Measurements from ENCODE around the gene P2RY13. TPM values are rescaled to one million over a fixed set of nuclear protein-coding genes. Genes with fewer than 3 reads are reported as not detected.

Gene P2RY13
- total RNA-seq, 2 experiments from 2014 or later: not detected

GRCh38 chr3:151372063-151372820 is 42.9 kb upstream of the P2RY13 start:
- no peaks in the 10 kb centered on the region for H3K4me1 ChIP-seq (ENCODE audit: insufficient read depth, low read length, poor library complexity, severe bottlenecking)
- no peak overlapping the region for H3K27ac ChIP-seq (ENCODE audit: low read depth, low read length, poor library complexity, severe bottlenecking)
- H4K20me1 ChIP-seq (ENCODE audit: insufficient read depth, low read length): no peaks in the 10 kb centered on the region
- H2AFZ ChIP-seq (ENCODE audit: low read length): no peak overlapping the region
- H3K4me2 ChIP-seq (ENCODE audit: low read length): no peak overlapping the region
- DNase-seq (ENCODE audit: low spot score): no peak
- ChIA-PET CTCF (ENCODE audit: unreplicated experiment) (no interaction called here), POLR2A (interaction anchor here (0.7 kb wide), 1 partner anchor 28 kb away, joined by 3 read pairs; no protein-coding TSS in a partner anchor)
- H3K36me3 ChIP-seq (ENCODE audit: insufficient read depth, low read length): peaks cover 9% of the 10 kb centered on the region; the same call in 1 of the 2 replicates
- H3K4me3 ChIP-seq (ENCODE audit: low read depth, low read length, poor library complexity, severe bottlenecking): no peak overlapping the region
- H3K9me2 ChIP-seq (ENCODE audit: insufficient read depth, low read length): no peaks in the 10 kb centered on the region
- intact Hi-C loops (cut with micrococcal nuclease; ENCODE audit: unreplicated experiment): no loop called here
- TF ChIP-seq CTCF (conservative IDR thresholded peaks at IDR 0.05; ENCODE audit: low read length) (no peak), EZH2phosphoT487 (IDR thresholded peaks at IDR 0.05; ENCODE audit: borderline replicate concordance, low read depth, low read length) (no peak)
- H3K9me3 ChIP-seq (ENCODE audit: low read length): no peaks in the 10 kb centered on the region
- BruUV-seq (replicated peaks): no TSS peak
- no peaks in the 10 kb centered on the region for H3K79me2 ChIP-seq (ENCODE audit: insufficient read depth, low read depth, low read length)

DNA sequence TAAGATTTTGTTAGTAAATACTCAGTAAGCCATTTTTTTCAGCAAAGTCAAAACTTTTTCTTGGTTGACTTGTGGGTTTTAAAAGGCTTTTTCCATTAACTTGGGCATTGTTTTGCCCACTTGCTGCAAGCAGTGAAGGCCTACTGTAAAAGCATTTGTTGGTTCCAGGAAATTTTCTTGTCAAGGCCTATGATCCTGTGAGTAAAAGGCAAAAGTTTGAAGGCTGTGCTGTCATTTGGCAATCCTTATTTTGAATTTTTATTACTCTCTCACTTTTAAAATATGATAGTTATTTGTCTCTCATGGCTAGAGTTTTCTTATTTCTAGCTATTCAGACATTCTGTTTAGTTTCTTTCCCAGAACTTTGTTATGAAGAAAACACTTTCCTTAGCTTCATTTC is 42.2 kb upstream of the P2RY13 start:
- H3K9me2 ChIP-seq (ENCODE audit: insufficient read depth, low read length): no peaks in the 10 kb centered on the region
- H3K4me1 ChIP-seq (ENCODE audit: insufficient read depth, low read length, poor library complexity, severe bottlenecking): no peaks in the 10 kb centered on the region
- TF ChIP-seq EZH2phosphoT487 (IDR thresholded peaks at IDR 0.05; ENCODE audit: borderline replicate concordance, low read depth, low read length) (no peak), CTCF (conservative IDR thresholded peaks at IDR 0.05; ENCODE audit: low read length) (no peak)
- no peak overlapping the region for H2AFZ ChIP-seq (ENCODE audit: low read length)
- H4K20me1 ChIP-seq (ENCODE audit: insufficient read depth, low read length): no peaks in the 10 kb centered on the region
- DNase-seq (ENCODE audit: low spot score): no peak
- intact Hi-C loops (cut with micrococcal nuclease; ENCODE audit: unreplicated experiment): no loop called here
- POLR2A ChIA-PET: interaction anchor here (0.6 to 1.4 kb wide), 3 partner anchors 11 to 53 kb away, joined by 3 to 5 read pairs (median 3); no protein-coding TSS in a partner anchor
- H3K79me2 ChIP-seq (ENCODE audit: insufficient read depth, low read depth, low read length): no peaks in the 10 kb centered on the region
- H3K4me2 ChIP-seq (ENCODE audit: low read length): no peak overlapping the region
- no peak overlapping the region for H3K27ac ChIP-seq (ENCODE audit: low read depth, low read length, poor library complexity, severe bottlenecking)
- peaks cover 9% of the 10 kb centered on the region; the same call in 1 of the 2 replicates for H3K36me3 ChIP-seq (ENCODE audit: insufficient read depth, low read length)
- CTCF ChIA-PET (ENCODE audit: unreplicated experiment): no interaction called here
- no TSS peak for BruUV-seq (replicated peaks)
- no peak overlapping the region for H3K4me3 ChIP-seq (ENCODE audit: low read depth, low read length, poor library complexity, severe bottlenecking)
- no peaks in the 10 kb centered on the region for H3K9me3 ChIP-seq (ENCODE audit: low read length)

DNA sequence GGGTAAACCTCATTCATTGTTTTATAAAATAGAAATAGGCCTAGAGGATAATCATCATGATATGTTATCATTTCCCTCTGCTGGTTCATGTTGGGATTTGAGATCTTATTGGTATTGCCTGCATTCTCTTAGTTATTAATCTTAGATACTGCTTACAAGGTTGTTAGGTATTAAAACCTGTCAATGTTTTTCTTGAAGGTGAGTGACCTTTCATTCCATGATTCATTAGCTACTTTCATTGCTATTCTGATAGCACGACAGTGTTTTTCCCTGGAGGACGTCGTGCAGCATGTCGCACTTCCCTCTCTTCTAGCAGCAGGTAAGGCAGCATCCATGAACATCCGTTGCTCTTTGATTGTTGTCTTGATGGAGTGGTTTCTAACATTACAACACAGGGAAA is 38.1 kb upstream of the P2RY13 start:
- Histone ChIP-seq H2AFZ (ENCODE audit: low read length) (no peak overlapping the region), H3K36me3 (ENCODE audit: insufficient read depth, low read length) (peaks cover 9% of the 10 kb centered on the region; the same call in 1 of the 2 replicates), H3K4me3 (ENCODE audit: low read depth, low read length, poor library complexity, severe bottlenecking) (no peak overlapping the region), H3K4me2 (ENCODE audit: low read length) (no peak overlapping the region), H3K9me3 (ENCODE audit: low read length) (no peaks in the 10 kb centered on the region), H3K4me1 (ENCODE audit: insufficient read depth, low read length, poor library complexity, severe bottlenecking) (no peaks in the 10 kb centered on the region), H3K9me2 (ENCODE audit: insufficient read depth, low read length) (no peaks in the 10 kb centered on the region), H3K27ac (ENCODE audit: low read depth, low read length, poor library complexity, severe bottlenecking) (no peak overlapping the region), H4K20me1 (ENCODE audit: insufficient read depth, low read length) (no peaks in the 10 kb centered on the region), H3K79me2 (ENCODE audit: insufficient read depth, low read depth, low read length) (no peaks in the 10 kb centered on the region)
- no peak for TF ChIP-seq CTCF (conservative IDR thresholded peaks at IDR 0.05; ENCODE audit: low read length)
- TF ChIP-seq EZH2phosphoT487 (IDR thresholded peaks at IDR 0.05; ENCODE audit: borderline replicate concordance, low read depth, low read length): no peak
- CTCF ChIA-PET (ENCODE audit: unreplicated experiment): no interaction called here
- POLR2A ChIA-PET: interaction anchor here (0.6 to 0.8 kb wide), 2 partner anchors 10 to 21 kb away, joined by 3 to 4 read pairs; no protein-coding TSS in a partner anchor
- no TSS peak for BruUV-seq (replicated peaks)
- intact Hi-C loops (cut with micrococcal nuclease; ENCODE audit: unreplicated experiment): no loop called here
- DNase-seq (ENCODE audit: low spot score): no peak
